IPS-15b (cell line): ENCODE results near the gene NELFB.
"Not testable (repeated sequence)": the region's sequence is repeated elsewhere in the genome, so short reads cannot be mapped to it uniquely, and the experiment has no call there.

ENCODE experiments used
- H3K27me3 ChIP-seq: one replicate; pipeline ENCODE4 v1.6.1; 2013; ENCODE audit warnings: low read length; ENCODE audit not compliant: control insufficient read depth, insufficient read depth
- H3K36me3 ChIP-seq: one replicate; pipeline ENCODE4 v1.6.1; 2013; ENCODE audit warnings: low read length; ENCODE audit not compliant: control insufficient read depth, insufficient read depth
- H3K4me1 ChIP-seq: one replicate; pipeline ENCODE4 v1.6.1; 2013; ENCODE audit warnings: mild to moderate bottlenecking, low read length; ENCODE audit not compliant: control insufficient read depth, insufficient read depth
- H3K4me3 ChIP-seq: one replicate; pipeline ENCODE4 v1.5.1; 2013; ENCODE audit warnings: low read depth, low read length
- H3K9ac ChIP-seq: one replicate; pipeline ENCODE4 v1.6.1; 2013; ENCODE audit warnings: low read depth, mild to moderate bottlenecking, low read length
- H3K9me3 ChIP-seq: one replicate; pipeline ENCODE4 v1.6.1; 2013; ENCODE audit warnings: mild to moderate bottlenecking, low read length; ENCODE audit not compliant: control insufficient read depth, insufficient read depth

Gene NELFB

DNA sequence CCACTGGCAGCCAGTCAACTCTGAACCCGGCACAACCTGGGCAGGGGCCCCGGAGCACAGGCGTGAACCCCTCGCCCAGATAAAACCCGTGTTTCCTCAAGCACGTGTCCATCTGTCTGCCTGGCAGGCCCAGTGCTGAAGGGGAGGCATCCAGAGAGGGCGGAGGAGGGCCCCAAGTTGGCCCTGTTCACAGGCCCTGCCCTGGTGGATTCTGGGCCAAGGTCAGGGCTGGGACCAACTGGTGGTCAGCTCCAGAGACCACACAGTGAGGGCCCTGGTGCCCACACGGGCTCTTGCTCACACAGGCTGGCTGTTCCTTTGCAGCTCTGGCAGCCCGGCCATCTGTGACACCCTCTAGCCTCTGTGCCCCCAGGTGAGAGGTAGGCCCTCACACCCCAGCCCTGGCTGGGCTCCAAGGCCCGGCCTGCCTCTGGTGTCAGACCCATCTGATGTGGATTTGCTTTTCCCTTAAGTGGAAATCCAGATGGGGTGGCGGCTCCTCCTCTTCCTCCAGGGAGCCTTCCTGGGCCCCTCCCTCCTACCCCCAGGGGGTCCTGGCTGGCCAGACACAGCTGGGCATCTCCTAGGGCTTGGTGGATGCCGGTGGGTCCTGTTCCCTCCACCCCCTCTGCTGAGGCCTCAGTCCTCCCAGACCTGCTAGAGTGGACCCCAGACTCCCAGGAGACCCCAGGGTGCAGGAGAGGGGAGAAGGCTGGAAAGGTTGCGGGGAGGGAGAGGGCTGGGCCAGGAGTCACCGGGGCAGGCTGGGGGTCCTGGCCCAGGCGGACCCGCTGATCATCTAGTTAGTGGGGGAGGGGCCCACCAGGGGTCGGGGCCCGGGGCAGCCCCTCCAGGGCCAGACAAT lies 4.6 kb upstream of the NELFB start:
- Histone ChIP-seq H3K4me1 (peaks cover 4% of the 10 kb centered on the region), H3K36me3 (no peaks in the 10 kb centered on the region), H3K27me3 (no peaks in the 10 kb centered on the region), H3K9ac (no peak overlapping the region), H3K4me3 (no peak overlapping the region), H3K9me3 (no peaks in the 10 kb centered on the region)

DNA sequence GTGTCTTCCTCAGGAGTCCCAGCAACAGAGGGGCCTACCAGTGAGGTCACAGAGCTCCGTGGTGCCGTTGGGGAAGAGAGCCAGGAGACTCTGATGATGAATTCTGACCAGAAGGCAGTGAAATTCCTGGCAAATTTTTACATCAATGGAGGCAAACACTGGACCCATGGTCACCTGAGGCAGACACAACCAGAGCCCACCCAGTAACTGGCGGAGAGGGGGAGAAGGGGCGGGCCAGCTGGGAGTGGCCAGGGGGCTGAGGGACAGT lies 4.0 kb upstream of the NELFB start, which contains the start of gene STPG3:
STPG3 (plus strand) TSS at position 93 of the 268 bp plus-strand sequence; CDS start at position 94, 1 bp downstream.
- H3K9me3 ChIP-seq: no peaks in the 10 kb centered on the region
- no peaks in the 10 kb centered on the region for H3K27me3 ChIP-seq
- H3K4me1 ChIP-seq: peaks cover 4% of the 10 kb centered on the region
- peak within 1 kb of the TSS; percentile 24 for H3K9ac ChIP-seq
- no peaks in the 10 kb centered on the region for H3K36me3 ChIP-seq
- no peak within 1 kb of the TSS for H3K4me3 ChIP-seq

DNA sequence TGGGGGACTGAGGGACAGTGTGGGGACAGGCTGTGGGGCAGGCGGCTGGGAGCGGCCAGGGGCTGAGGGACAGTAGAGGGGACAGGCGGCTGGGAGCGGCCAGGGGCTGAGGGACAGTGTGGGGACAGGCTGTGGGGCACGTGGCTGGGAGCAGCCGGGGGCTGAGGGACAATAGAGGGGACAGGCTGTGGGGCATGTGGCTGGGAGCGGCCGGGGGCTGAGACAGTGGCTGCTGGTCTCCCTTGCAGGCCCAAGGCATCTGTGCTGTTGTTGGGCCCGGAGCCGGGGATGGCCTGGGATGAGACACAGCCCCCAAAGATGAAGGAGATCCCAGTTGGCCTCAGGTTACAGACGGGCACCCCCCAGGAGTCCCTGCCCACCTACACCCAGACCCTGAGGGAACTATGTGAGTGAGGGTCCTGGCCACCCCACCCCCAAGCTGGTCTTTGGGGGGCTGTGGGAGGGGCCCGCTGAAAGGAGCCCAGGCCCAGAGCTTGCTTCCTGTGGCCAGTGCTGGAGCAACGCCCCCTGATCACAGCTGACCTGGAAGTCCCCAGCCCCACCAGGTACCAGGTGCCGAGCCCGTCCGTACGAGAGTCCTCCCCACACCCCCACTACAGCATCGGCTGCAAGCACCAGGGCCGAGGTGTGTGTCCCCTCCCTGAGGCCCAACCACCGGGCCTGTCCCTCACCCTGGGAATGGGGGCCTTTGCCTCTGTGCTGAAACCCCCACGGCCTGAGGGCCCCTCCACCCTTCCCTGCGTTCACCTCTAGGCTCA lies 3.4 kb upstream of the NELFB start:
- Histone ChIP-seq H3K36me3 (peaks cover 5% of the 10 kb centered on the region), H3K4me3 (no peak overlapping the region), H3K9ac (peak overlapping the region; percentile 24), H3K27me3 (no peaks in the 10 kb centered on the region), H3K9me3 (no peaks in the 10 kb centered on the region), H3K4me1 (peaks cover 4% of the 10 kb centered on the region)

DNA sequence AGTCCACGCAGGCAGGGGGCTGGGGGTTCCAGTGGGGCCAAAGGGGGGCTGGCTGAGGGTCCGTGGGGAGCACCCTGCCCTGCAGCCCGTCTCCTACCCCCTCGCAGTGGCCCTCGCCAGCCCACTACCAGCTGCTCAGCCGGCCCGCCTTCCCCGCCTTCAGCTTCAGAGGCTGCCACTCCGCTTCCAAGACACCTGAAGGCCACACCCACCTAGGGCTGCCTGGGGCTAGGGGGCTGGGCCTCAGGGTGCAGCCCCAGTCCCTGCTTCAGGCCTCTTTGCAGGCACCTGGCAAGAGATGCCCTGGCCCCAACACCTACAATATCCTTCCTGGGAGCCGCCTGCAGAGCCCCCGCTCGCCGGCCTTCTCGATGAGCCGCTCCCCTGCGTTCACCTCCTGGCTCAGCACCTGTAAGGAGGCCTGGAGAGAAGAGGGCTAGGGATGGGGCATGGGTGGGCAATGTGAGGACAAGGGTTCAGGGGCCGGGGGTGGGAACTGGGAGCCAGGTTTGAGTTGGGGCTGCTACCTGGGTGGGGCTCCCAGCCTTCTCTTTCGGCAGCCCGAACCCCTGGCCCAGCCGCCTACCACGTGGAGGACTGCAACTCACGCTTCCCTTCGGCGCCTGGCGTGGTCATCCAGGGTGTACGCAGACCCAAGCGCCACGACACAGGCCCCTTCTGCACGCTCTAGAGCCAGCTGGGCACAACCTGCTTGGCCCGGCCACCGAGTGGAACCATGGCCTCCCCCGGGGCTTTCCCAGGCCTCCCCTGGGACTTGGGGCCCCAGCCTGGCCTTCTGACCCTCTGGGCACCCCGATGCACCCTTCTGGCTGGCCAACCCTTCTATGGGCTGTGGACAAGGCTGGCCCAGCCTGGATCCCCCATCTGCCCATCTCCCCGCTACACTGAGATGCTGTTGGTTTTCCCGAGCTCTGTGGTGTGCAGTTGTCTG lies 2.3 kb upstream of the NELFB start:
- H3K4me1 ChIP-seq: peaks cover 4% of the 10 kb centered on the region
- no peak overlapping the region for H3K9ac ChIP-seq
- H3K27me3 ChIP-seq: no peaks in the 10 kb centered on the region
- no peaks in the 10 kb centered on the region for H3K9me3 ChIP-seq
- no peak overlapping the region for H3K4me3 ChIP-seq
- H3K36me3 ChIP-seq: peaks cover 8% of the 10 kb centered on the region

DNA sequence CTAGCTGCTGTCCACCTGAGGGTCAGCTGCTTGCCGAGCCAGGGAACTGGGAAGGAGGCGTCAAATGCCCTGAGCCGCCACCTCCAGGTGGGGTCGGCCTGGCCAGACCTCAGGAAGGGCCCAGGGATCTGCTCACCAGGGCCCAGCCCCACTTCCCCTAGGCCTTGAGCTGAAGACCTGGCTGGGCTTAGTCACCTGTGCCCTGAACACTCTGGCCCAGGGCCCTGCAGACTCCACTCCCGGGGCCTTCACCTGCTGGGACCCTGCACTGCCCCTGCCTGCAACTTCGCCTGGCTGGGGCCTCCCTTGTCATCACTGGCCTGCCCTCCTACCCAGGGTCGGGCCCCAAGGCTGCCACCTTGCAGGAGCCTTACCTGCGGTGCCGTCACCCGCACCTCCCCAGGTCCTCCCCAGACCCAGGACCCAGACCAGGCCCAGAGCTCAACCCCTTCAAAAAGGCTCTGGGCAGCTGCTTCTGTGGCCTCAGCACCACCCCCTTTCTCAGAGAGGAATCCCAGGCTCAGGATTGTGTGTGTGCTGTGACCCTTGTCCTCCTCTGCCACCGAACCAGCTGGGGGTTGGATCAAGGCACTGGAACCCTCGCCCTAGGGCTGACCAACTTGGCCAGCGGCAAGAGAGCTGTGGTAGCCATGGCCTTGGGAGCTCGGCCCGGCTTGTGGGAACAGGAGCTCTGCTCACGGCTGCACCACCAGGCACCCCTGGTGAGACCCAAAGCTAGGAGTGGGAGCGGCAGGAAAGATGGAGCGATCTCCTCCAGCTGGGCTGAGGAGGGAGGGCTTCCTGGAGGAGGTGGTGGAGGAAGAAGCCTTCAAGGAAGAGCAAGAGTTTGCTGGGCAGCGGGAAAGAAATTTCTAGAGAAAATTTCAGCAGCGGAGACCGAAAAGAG lies 1.2 kb upstream of the NELFB start:
- Histone ChIP-seq H3K4me1 (peaks cover 4% of the 10 kb centered on the region), H3K9ac (peak overlapping the region; percentile 81)

DNA sequence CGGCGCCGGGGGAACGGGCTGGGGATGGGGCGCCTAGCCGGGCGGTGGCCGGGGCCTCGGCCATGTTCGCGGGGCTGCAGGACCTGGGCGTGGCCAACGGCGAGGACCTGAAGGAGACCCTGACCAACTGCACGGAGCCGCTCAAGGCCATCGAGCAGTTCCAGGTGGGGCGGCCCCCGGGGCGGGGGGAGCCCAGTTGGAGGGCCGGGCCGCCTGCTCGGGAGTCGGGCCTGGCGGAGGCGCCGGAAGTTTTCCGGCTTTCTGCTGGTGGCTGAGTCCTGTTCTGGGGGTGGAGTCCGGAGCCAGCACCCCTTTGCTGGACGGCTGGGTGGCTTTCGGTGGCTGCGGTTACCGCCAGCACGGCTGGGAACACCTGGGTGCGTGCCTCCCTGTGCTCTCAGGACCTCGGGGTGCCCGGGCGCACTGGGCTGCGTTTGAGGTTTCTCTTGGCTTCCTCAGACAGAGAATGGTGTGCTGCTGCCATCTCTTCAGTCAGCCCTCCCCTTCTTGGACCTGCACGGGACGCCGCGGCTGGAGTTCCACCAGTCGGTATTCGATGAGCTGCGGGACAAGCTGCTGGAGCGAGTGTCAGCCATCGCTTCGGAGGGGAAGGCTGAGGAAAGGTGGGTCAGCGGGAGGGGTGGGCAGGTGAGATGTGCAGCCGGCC lies 454 bp downstream of the NELFB start:
- Histone ChIP-seq H3K36me3 (peaks cover 15% of the 10 kb centered on the region), H3K9ac (peak overlapping the region; percentile 79), H3K4me1 (peaks cover 4% of the 10 kb centered on the region), H3K27me3 (no peaks in the 10 kb centered on the region), H3K4me3 (peak overlapping the region; percentile 80), H3K9me3 (no peaks in the 10 kb centered on the region)

More for the DNA sequence above, 1.2 kb upstream of the NELFB start:
- H3K4me3 ChIP-seq: peak overlapping the region; percentile 86
- no peaks in the 10 kb centered on the region for H3K27me3 ChIP-seq
- no peaks in the 10 kb centered on the region for H3K9me3 ChIP-seq
- H3K36me3 ChIP-seq: peaks cover 11% of the 10 kb centered on the region

DNA sequence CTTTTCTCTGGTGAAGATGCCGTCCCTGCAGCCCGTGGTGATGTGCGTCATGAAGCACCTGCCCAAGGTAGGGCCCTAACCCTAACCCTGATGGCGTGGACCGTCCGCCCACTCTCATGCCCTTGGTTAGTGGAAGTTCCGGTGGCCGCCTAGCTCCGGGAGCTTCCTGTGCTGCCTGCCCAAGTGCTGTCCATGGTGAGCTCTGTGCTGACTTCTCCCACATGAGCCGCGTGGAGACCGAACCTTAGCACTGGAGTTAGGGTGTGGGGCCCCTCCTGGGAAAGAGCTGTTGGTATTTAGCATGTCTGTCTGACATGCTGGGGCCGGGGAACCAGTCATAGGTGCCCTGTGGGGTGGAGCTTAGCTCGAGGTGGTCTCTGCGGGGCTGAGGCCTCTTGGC lies 1.2 kb downstream of the NELFB start:
- Histone ChIP-seq H3K4me3 (peak overlapping the region; percentile 80), H3K27me3 (no peaks in the 10 kb centered on the region), H3K36me3 (peaks cover 15% of the 10 kb centered on the region), H3K9ac (no peak overlapping the region), H3K9me3 (no peaks in the 10 kb centered on the region), H3K4me1 (peaks cover 4% of the 10 kb centered on the region)

DNA sequence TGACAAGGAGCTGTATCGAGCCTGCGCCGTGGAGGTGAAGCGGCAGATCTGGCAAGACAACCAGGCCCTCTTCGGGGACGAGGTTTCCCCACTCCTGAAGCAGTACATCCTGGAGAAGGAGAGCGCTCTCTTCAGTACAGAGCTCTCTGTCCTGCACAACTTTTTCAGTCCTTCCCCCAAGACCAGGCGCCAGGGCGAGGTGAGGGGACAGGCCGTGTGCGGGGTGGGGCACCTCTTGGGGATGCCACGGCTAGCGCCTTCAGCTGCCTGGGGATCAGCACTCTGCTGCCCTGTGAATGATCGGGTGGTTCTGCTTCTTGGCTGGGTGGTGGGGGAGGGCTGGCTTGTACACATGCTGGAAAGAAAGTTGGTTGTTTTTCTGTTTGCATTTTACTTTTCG lies 1.7 kb downstream of the NELFB start:
- Histone ChIP-seq H3K9me3 (no peaks in the 10 kb centered on the region), H3K27me3 (no peaks in the 10 kb centered on the region), H3K4me3 (no peak overlapping the region), H3K9ac (no peak overlapping the region), H3K4me1 (peaks cover 4% of the 10 kb centered on the region), H3K36me3 (peaks cover 15% of the 10 kb centered on the region)

DNA sequence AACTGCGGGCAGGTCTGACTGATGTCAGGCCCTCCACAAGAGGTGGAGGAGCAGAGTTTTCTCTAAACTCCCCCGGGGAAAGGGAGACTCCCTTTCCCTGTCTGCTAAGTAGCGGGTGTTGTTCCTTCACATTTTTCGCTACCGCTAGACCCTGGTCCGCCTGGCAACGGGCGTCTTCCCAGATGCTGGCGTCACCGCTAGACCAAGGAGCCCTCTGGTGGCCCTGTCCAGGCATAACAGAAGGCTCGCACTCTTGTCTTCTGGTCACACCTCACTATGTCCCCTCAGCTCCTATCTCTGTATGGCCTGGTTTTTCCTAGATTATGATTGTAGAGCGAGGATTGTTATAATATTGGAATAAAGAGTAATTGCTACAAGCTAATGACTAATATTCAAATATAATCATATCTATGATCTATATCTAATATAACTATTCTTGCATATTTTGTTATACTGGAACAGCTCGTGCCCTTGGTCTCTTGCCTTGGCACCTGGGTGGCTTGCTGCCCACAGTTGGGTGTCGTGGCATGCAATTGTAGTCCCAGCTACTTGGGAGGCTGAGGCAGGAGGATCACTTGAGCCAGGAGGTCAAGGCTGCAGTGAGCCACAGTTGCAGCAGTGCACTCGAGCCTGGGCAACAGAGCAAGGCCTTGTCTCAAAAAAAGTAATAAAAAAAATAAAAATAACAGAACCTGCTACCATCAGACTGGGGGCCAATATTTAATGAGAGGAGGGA lies 7.2 kb downstream of the NELFB start:
- H3K4me3 ChIP-seq, H3K27me3 ChIP-seq, H3K4me1 ChIP-seq, H3K9ac ChIP-seq, H3K9me3 ChIP-seq: not testable (repeated sequence)
- peaks cover 47% of the 10 kb centered on the region for H3K36me3 ChIP-seq

DNA sequence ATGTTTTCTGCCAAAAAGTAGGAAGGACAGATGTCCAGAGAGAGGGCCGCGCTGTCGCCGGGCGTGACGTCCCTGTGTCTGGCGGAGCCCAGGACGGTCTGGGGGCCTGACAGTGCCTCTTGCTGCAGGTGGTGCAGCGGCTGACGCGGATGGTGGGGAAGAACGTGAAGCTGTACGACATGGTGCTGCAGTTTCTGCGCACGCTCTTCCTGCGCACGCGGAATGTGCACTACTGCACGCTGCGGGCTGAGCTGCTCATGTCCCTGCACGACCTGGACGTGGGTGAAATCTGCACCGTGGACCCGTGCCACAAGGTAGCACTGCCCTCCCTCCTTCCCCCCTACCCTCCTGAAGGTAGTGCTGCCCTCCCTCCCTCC lies 7.8 kb downstream of the NELFB start:
- no peaks in the 10 kb centered on the region for H3K4me1 ChIP-seq
- H3K9me3 ChIP-seq: no peaks in the 10 kb centered on the region
- peaks cover 47% of the 10 kb centered on the region for H3K36me3 ChIP-seq
- H3K9ac ChIP-seq: no peak overlapping the region
- no peaks in the 10 kb centered on the region for H3K27me3 ChIP-seq
- no peak overlapping the region for H3K4me3 ChIP-seq
